ENCODE data around the gene SIGLEC11. TPM values are rescaled to one million over a fixed set of nuclear protein-coding genes. Genes with fewer than 3 reads are reported as not detected.
"Not testable (repeated sequence)": the region's sequence is repeated elsewhere in the genome, so short reads cannot be mapped to it uniquely, and the experiment has no call there.

The SIGLEC11 gene
- 0.27 and 0.36 TPM in 2 replicates for total RNA-seq (ENCODE audit: low replicate concordance)
- long read RNA-seq, partial matches to known transcripts = 0 of 1 reads
- long read RNA-seq, other reads (novel, unspliced or antisense) = 0 of 1 reads

GRCh38 chr19:49960980-49961379, at the start of gene SIGLEC11:
SIGLEC11 (minus strand) TSS chr19:49961172; CDS start chr19:49961081, 91 bp downstream.
- not testable (repeated sequence) for H3K4me3 Mint-ChIP-seq, H3K9me3 Mint-ChIP-seq

GRCh38 chr19:50008532-50008931, 47.6 kb upstream of the SIGLEC11 start:
- no peak for DNase-seq (ENCODE audit: extremely low spot score, unreplicated experiment)
- Mint-ChIP-seq H3K9me3 (no peaks in the 10 kb centered on the region), H3K4me3 (no peak overlapping the region), H3K36me3 (peaks cover 5% of the 10 kb centered on the region), H3K27ac (no peak overlapping the region), H3K27me3 (no peaks in the 10 kb centered on the region), H3K4me1 (ENCODE audit: unreplicated experiment) (no peaks in the 10 kb centered on the region)
- peak; percentile 57 for TF ChIP-seq CTCF (conservative IDR thresholded peaks at IDR 0.05)

More at GRCh38 chr19:49960980-49961379, at the start of gene SIGLEC11:
- not testable (repeated sequence) for H3K27ac Mint-ChIP-seq; H3K36me3 Mint-ChIP-seq; DNase-seq (ENCODE audit: extremely low spot score, unreplicated experiment); H3K27me3 Mint-ChIP-seq
- H3K4me1 Mint-ChIP-seq (ENCODE audit: unreplicated experiment) = peaks cover 10% of the 10 kb centered on the region

GRCh38 chr19:50007947-50008346, 47.0 kb upstream of the SIGLEC11 start:
- no peaks in the 10 kb centered on the region for H3K4me1 Mint-ChIP-seq (ENCODE audit: unreplicated experiment)
- H3K27ac Mint-ChIP-seq = no peak overlapping the region
- no peak overlapping the region for H3K4me3 Mint-ChIP-seq
- H3K36me3 Mint-ChIP-seq = peaks cover 4% of the 10 kb centered on the region
- DNase-seq (ENCODE audit: extremely low spot score, unreplicated experiment) = no peak
- no peak for TF ChIP-seq CTCF (conservative IDR thresholded peaks at IDR 0.05)
- H3K27me3 Mint-ChIP-seq = no peaks in the 10 kb centered on the region
- H3K9me3 Mint-ChIP-seq = no peaks in the 10 kb centered on the region

GRCh38 chr19:50007170-50007569, 46.2 kb upstream of the SIGLEC11 start:
- no peaks in the 10 kb centered on the region for H3K27me3 Mint-ChIP-seq
- no peak overlapping the region for H3K27ac Mint-ChIP-seq
- TF ChIP-seq CTCF (conservative IDR thresholded peaks at IDR 0.05) = no peak
- no peaks in the 10 kb centered on the region for H3K4me1 Mint-ChIP-seq (ENCODE audit: unreplicated experiment)
- H3K9me3 Mint-ChIP-seq = no peaks in the 10 kb centered on the region
- H3K4me3 Mint-ChIP-seq = no peak overlapping the region
- DNase-seq (ENCODE audit: extremely low spot score, unreplicated experiment) = no peak
- H3K36me3 Mint-ChIP-seq = peaks cover 5% of the 10 kb centered on the region

- no peak for TF ChIP-seq CTCF (conservative IDR thresholded peaks at IDR 0.05)
- H3K36me3 Mint-ChIP-seq = peaks cover 8% of the 10 kb centered on the region
- DNase-seq (ENCODE audit: extremely low spot score, unreplicated experiment) = no peak
These were observed 44.5 kb upstream of the SIGLEC11 start for GRCh38 chr19:50005428-50005827.

GRCh38 chr19:50003810-50004419, 42.9 kb upstream of the SIGLEC11 start:
- Mint-ChIP-seq H3K4me1 (ENCODE audit: unreplicated experiment) (no peaks in the 10 kb centered on the region), H3K36me3 (peaks cover 8% of the 10 kb centered on the region), H3K9me3 (no peaks in the 10 kb centered on the region), H3K27ac (peak overlapping the region; percentile 62), H3K4me3 (no peak overlapping the region), H3K27me3 (no peaks in the 10 kb centered on the region)
- no peak for DNase-seq (ENCODE audit: extremely low spot score, unreplicated experiment)
- TF ChIP-seq CTCF (conservative IDR thresholded peaks at IDR 0.05) = no peak

More at GRCh38 chr19:50005428-50005827, 44.5 kb upstream of the SIGLEC11 start:
- Mint-ChIP-seq H3K9me3 (no peaks in the 10 kb centered on the region), H3K27me3 (no peaks in the 10 kb centered on the region), H3K4me1 (ENCODE audit: unreplicated experiment) (no peaks in the 10 kb centered on the region), H3K4me3 (no peak overlapping the region), H3K27ac (no peak overlapping the region)

All from type B pancreatic cell (in vitro differentiated cells).